ENCODE data around the gene LIX1L. TPM values are rescaled to one million over a fixed set of nuclear protein-coding genes. Genes with fewer than 3 reads are reported as not detected.
A peak's percentile ranks its signal among the peaks of the same experiment; 100 is the strongest.

LIX1L gene
- total RNA-seq, 2 donors from 2014 or later, result 36.9 to 39.5 TPM

DNA sequence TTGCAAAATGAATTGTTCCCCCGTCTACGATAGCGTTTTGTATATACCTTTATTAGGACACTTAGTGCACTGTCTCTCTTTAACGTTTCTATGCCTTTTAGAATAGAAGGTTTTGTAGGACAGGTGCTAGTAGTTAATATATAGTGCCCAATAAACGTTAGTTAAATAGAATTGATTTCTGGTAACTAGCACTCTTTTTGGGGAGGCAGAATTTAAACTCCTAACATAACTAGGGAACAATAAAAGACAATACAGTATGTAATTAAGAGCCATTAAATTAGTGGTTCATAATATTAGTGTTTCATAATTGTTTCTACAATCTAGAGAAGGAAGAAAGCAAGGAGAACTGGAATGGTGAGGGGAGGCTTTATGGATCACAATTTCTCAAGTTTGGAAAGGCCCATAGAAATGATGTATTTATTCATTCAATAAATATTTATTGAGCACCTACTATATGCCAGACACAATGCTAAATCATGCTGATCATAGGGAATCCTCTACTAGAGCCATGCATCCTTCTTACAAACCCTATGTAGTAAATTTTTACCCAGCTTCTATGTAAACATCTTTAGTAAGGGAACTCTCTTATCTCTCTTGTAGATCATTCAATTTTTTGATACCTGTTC, 7.4 kb upstream of the LIX1L start:
- H3K27ac Mint-ChIP-seq, result peak overlapping the region; percentile 94
- peaks cover 2 to 11% of the 10 kb centered on the region in 2 donors for H3K36me3 Mint-ChIP-seq (ENCODE audit: insufficient read depth in 2 of 2)
- no peaks in the 10 kb centered on the region for H3K9me3 Mint-ChIP-seq
- no peaks in the 10 kb centered on the region for H3K27me3 Mint-ChIP-seq (ENCODE audit: low read depth)
- peak overlapping the region; percentile 90 to 94 for H3K4me3 Mint-ChIP-seq
- ATAC-seq (replicated peaks in 1 of 2) (no peak), DNase-seq (no peak)
- H3K4me1 Mint-ChIP-seq (ENCODE audit: low read depth), result peaks cover 41% of the 10 kb centered on the region

DNA sequence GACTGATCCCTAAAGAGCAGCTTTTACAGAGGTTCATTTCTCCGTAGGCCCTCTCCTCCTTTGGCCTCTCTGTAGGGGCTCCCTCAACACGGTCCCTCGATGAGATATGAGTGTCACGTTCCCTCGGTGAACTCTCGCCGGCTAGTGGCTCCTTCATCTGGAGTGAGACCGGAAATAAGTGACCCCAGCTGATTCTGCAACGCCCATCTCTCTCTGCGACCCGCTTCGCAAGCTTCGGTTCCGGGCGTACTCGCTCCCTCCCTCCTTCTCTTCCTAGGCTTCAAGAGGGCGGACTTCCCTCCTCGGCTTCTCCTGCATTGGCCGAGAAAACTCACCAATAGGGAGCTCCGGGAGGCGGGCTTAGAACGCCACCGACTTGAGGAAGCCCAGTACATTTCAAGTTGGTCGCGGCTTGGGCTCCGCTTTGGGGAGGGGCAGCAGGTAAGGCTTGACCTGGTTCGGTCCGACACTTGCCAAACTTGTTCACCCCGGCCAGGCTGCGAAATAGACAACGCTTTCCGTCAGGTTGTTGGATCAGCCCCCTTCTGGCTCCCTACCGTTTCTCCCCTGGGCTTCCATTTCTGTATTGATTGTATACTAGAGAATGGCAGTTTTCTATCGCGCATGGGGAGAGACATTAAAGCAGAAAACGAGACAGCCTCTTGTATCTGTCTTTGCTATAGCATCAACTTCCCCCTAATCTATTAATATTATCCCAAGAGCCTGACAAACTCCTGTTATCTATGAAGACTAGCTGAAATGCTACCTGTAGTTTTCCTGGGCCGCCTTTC, 6.7 kb upstream of the LIX1L start, which contains the start of the genes ANKRD34A and POLR3GL:
TSS of gene ANKRD34A (minus strand) at position 248 of the 791 bp plus-strand sequence. CDS start 2,816 bp downstream, outside the sequence.
TSS of gene POLR3GL (plus strand) at position 363 of the 791 bp plus-strand sequence. CDS start 10,176 bp downstream, outside the sequence.
- DNase-seq (peak; percentile 90 to 95), ATAC-seq (replicated peaks in 1 of 2) (peak; percentile 89 to 91)
- peaks cover 47% of the 10 kb centered on the region for H3K4me1 Mint-ChIP-seq (ENCODE audit: low read depth)
- H3K36me3 Mint-ChIP-seq (ENCODE audit: insufficient read depth in 2 of 2), result peaks cover 2 to 11% of the 10 kb centered on the region in 2 donors
- no peaks in the 10 kb centered on the region for H3K9me3 Mint-ChIP-seq
- H3K4me3 Mint-ChIP-seq, result peak within 1 kb of the TSS; percentile 90 to 94
- H3K27ac Mint-ChIP-seq, result peak within 1 kb of the TSS; percentile 94
- H3K27me3 Mint-ChIP-seq (ENCODE audit: low read depth), result no peaks in the 10 kb centered on the region

DNA sequence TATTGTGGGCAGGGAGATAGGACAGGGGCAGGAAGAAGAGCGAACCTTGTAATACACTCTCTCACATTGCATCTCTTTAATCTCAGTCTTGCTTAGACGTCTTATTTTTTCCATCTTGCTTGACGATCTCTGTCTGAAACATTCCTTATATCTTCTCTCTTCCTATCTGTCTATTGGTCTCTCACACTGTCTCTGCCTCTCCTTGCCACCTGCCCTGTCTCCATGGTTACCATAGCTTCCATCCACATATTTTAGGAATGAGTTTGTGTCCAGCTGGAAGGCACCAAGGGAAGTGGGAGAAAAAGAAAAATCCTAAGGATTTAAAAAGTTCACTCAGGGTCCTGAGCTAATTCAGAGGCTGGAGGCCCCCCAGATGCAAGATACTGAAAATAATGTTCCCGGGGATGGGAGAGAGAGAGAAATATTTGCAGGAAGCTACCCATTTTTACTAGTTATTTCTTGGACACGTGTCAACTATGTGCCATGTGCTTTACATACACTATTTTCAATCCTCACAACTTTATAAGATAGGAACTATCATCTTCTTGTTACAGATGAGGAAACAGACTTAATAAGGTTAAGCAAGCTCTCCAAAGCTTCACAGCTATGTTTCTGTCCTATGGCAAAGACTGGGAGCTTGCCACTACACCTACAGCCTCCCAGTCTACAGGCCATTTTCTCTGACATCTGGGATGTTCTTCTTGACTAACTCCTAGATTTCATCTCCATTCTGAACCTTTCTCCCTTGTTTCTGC, 5.6 kb upstream of the LIX1L start:
- no peak for ATAC-seq (replicated peaks in 1 of 2)
- no peak for DNase-seq
- Mint-ChIP-seq H3K36me3 (ENCODE audit: insufficient read depth in 2 of 2) (peaks cover 2 to 11% of the 10 kb centered on the region in 2 donors), H3K9me3 (no peaks in the 10 kb centered on the region), H3K4me1 (ENCODE audit: low read depth) (peaks cover 58% of the 10 kb centered on the region), H3K4me3 (peak overlapping the region; percentile 90 to 94), H3K27me3 (ENCODE audit: low read depth) (no peaks in the 10 kb centered on the region), H3K27ac (peak overlapping the region; percentile 94)

DNA sequence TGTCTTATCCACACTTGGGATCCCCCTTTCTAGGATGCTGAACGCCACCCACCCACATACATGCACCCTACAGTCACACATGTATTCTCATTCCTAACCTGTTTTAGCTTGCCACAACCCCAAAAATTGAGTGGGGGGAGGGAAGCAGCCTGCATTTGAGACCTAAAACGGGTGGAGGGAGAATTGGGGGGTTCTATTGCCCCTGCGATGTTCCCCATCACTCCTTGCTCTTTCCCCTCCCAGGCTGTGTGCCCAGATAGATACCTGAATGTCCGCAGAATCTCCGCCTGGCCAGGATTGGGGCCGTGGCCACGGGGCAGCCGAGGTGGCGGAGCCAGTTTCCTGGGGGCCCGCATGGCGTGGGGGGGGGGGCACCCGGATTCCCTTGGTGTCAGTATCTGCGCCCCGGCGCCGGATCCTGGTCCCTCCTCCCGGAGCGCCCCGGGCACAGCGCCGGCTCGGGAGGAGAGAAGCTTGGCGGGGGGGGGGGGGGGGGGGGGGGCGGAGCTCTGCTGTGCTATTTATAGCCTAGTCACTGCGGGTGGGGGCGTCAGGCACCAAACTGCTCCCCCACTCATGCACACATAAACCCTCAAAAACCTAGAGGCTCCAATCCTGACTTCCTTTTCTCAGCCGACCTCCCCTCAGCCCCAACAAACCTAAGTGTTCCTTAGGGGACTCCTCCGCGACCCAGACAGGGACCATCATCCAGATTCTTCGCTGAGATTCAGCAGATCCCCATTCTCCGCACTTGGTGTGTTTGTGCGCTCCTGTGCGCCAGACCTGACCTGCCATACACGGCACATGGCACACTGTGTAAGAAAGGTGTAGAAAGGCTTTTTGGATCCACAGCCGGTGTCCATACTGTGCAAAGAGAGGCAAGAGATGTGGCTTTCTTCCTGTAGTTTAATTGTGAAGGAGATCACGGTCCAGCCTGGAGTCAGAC, 4.6 kb upstream of the LIX1L start:
- peaks cover 0 to 5% of the 10 kb centered on the region in 2 donors for H3K36me3 Mint-ChIP-seq (ENCODE audit: insufficient read depth in 2 of 2)
- no peaks in the 10 kb centered on the region for H3K27me3 Mint-ChIP-seq (ENCODE audit: low read depth)
- H3K4me1 Mint-ChIP-seq (ENCODE audit: low read depth), result peaks cover 58% of the 10 kb centered on the region
- peak overlapping the region; percentile 94 for H3K27ac Mint-ChIP-seq
- H3K9me3 Mint-ChIP-seq, result no peaks in the 10 kb centered on the region
- peak overlapping the region; percentile 90 to 94 for H3K4me3 Mint-ChIP-seq
- DNase-seq, result peak; percentile 31 to 32
- ATAC-seq (replicated peaks in 1 of 2), result no peak

DNA sequence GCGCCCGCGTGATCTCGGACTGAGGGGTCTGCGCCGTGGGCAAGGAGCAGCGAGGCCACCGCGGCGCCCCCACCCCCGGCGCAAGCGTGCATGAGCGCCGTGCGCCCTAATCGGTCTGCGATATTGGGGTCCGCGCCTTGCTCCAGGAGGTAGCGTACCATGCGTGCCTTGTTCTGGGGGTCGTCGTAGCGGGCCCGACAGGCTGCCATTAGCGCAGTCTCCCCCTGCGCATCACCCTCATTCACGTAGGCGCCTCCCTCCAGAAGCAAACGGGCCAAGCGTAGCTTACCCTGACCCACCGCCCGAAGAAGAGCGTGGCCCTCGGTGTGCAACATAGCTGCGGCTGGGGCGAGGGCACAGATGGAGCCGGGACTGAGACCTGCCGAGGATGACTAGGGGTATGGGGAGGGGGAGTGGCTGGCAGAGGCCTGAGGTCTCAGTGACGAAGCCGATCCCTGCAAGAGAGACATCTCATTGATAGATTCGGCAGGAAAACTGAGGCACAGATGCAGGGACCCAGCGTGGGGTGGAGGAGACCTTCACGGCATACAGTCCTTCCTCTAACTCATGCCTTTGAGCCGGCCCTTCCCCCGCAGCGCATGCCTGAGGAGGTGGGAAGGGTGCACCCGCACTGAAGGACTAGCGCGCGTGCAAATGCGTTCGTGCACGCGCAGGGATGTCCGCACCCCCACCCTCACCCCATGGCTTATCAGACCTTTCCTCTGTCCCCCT, 3.8 kb upstream of the LIX1L start:
- H3K4me3 Mint-ChIP-seq, result peak overlapping the region; percentile 73 to 90
- H3K27ac Mint-ChIP-seq, result no peak overlapping the region
- peaks cover 61% of the 10 kb centered on the region for H3K4me1 Mint-ChIP-seq (ENCODE audit: low read depth)
- ATAC-seq (replicated peaks in 1 of 2), result peak in 1 of 2 donors; percentile 2
- H3K36me3 Mint-ChIP-seq (ENCODE audit: insufficient read depth in 2 of 2), result peaks cover 3 to 4% of the 10 kb centered on the region in 2 donors
- no peaks in the 10 kb centered on the region for H3K27me3 Mint-ChIP-seq (ENCODE audit: low read depth)
- peak; percentile 58 to 66 for DNase-seq
- H3K9me3 Mint-ChIP-seq, result no peaks in the 10 kb centered on the region

DNA sequence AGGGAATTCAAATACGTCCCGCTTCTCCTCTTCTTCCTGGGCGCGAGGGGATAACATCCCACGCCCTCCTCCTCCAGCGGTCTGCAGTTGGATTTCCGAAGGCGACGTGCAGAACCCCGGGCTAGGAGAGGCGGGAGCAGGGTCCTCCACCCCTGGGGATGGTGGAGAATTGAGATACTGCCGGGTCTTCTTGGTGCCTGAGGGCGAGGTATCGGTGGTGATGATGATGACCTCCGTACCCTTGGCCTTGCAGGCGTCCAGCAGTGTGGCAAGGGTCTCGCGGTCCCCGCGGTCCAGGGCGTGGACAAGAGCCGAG, 3.2 kb upstream of the LIX1L start:
- DNase-seq, result peak; percentile 11 to 17
- peaks cover 3 to 4% of the 10 kb centered on the region in 2 donors for H3K36me3 Mint-ChIP-seq (ENCODE audit: insufficient read depth in 2 of 2)
- H3K27me3 Mint-ChIP-seq (ENCODE audit: low read depth), result no peaks in the 10 kb centered on the region
- no peaks in the 10 kb centered on the region for H3K9me3 Mint-ChIP-seq
- peaks cover 66% of the 10 kb centered on the region for H3K4me1 Mint-ChIP-seq (ENCODE audit: low read depth)
- peak overlapping the region; percentile 73 to 90 for H3K4me3 Mint-ChIP-seq
- no peak for ATAC-seq (replicated peaks in 1 of 2)
- H3K27ac Mint-ChIP-seq, result peak overlapping the region; percentile 50

DNA sequence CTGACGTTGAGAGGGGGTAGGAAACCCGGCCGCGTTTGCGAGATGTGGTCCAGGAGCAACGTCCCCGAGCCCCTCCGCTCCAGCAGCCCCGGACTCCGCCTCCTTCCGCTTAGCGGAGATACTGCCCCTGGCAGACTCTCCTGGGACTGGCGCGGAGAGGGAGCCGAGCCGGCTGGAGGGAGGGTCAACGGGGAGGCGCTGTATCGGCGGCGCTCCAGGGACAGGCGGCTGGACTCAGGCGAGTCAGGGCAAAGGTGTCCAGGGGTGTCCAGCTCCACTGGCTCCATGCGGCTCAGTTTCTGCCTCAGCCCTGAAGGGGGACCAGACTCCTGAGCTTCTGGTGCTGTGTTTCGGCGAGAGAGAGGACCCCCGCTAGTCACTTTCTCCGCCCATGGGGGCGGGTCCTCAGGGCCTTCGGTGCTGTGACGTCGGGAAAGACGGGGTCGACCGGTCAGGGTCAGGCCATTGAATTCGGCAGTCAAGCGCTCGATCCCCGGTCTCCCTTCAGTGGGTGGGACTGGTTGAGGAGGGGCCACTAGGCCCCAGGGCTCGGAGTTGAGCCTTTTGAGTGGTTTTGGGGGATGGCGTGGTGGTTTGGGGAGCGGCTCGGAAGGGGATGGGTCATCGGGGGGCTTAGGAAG, 2.8 kb upstream of the LIX1L start:
- Mint-ChIP-seq H3K27me3 (ENCODE audit: low read depth) (no peaks in the 10 kb centered on the region), H3K4me1 (ENCODE audit: low read depth) (peaks cover 71% of the 10 kb centered on the region), H3K4me3 (peak overlapping the region; percentile 73 to 90), H3K27ac (peak overlapping the region; percentile 50), H3K9me3 (no peaks in the 10 kb centered on the region), H3K36me3 (ENCODE audit: insufficient read depth in 2 of 2) (peaks cover 3 to 4% of the 10 kb centered on the region in 2 donors)
- ATAC-seq (replicated peaks in 1 of 2), result peak in 1 of 2 donors; percentile 16
- peak; percentile 68 to 71 for DNase-seq

DNA sequence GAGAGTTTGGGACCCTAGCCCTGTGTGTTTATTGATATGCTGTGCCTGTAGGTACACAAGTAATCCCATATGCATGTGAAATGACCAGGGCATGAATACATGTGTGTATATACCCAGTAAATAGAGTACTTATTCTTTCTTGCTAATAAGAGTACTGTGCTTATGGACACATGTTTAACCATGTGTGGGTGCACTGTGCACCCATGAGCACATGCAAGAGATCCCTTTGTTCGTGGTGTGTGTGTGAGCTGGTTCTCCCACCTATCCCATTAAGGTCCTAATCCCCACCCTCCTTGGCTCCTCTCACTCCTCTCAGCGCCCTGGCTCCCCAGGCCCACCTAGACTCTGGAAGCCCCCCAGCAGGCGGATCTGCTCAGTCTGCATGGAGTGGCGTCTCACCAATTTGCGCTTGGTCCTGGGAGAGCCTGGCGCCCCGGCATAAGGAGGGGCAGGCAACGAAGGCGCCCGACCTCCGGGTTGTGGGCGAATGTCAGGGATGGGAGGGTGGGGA, 2.2 kb upstream of the LIX1L start:
- H3K36me3 Mint-ChIP-seq (ENCODE audit: insufficient read depth in 2 of 2), result peaks cover 3 to 4% of the 10 kb centered on the region in 2 donors
- H3K27me3 Mint-ChIP-seq (ENCODE audit: low read depth), result no peaks in the 10 kb centered on the region
- DNase-seq, result no peak
- peak overlapping the region; percentile 73 to 90 for H3K4me3 Mint-ChIP-seq
- no peaks in the 10 kb centered on the region for H3K9me3 Mint-ChIP-seq
- peaks cover 76% of the 10 kb centered on the region for H3K4me1 Mint-ChIP-seq (ENCODE audit: low read depth)
- ATAC-seq (replicated peaks in 1 of 2), result no peak
- H3K27ac Mint-ChIP-seq, result no peak overlapping the region

DNA sequence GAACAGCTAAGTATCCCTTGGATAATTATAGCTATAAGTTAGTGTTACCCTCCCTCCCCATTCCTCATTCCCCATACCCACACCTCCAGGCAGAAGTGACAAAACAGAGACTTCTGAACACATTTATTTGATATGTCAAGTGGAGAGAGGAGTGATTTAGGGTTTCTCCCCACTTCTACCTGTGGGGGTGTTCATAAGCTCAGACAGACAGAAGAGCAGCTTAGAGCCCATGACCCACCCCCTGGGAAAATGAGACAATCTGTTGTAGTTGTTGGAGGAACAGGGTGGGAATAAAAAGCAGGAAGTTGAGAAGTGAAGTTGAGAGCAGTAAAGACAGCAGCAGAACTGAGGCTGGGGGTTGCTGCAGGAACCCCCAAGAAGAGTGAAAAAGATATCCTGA, 1.5 kb upstream of the LIX1L start:
- H3K27ac Mint-ChIP-seq, result no peak overlapping the region

DNA sequence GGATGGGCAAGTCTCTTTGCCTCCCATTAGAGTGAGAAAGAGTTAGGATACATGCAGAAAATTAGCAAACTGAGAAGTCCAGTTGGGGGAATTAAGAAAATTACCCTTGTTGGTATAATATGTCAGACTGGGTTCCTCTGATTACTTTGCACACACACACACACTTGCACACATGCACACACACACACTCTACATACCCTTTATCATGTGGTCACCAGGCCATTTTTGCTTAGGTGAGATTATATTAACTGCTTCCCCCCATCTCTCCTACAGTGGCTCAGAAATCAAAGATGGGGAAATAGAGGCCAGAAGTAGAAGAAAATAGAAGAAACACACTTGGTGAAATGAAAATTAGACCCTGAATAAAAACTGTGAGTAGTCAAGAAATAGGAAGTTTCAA, 917 bp upstream of the LIX1L start:
- no peak for ATAC-seq (replicated peaks in 1 of 2)
- H3K27ac Mint-ChIP-seq, result no peak overlapping the region
- no peaks in the 10 kb centered on the region for H3K9me3 Mint-ChIP-seq
- H3K4me3 Mint-ChIP-seq, result peak overlapping the region in 1 of 2 donors; percentile 82
- H3K36me3 Mint-ChIP-seq (ENCODE audit: insufficient read depth in 2 of 2), result peaks cover 3 to 4% of the 10 kb centered on the region in 2 donors
- DNase-seq, result no peak
- no peaks in the 10 kb centered on the region for H3K27me3 Mint-ChIP-seq (ENCODE audit: low read depth)
- H3K4me1 Mint-ChIP-seq (ENCODE audit: low read depth), result peaks cover 84% of the 10 kb centered on the region

More for the DNA sequence above, 1.5 kb upstream of the LIX1L start:
- H3K4me1 Mint-ChIP-seq (ENCODE audit: low read depth), result peaks cover 83% of the 10 kb centered on the region
- peaks cover 3 to 4% of the 10 kb centered on the region in 2 donors for H3K36me3 Mint-ChIP-seq (ENCODE audit: insufficient read depth in 2 of 2)
- DNase-seq (no peak), ATAC-seq (replicated peaks in 1 of 2) (no peak)
- peak overlapping the region; percentile 1 to 90 for H3K4me3 Mint-ChIP-seq
- H3K27me3 Mint-ChIP-seq (ENCODE audit: low read depth), result no peaks in the 10 kb centered on the region
- H3K9me3 Mint-ChIP-seq, result no peaks in the 10 kb centered on the region

DNA sequence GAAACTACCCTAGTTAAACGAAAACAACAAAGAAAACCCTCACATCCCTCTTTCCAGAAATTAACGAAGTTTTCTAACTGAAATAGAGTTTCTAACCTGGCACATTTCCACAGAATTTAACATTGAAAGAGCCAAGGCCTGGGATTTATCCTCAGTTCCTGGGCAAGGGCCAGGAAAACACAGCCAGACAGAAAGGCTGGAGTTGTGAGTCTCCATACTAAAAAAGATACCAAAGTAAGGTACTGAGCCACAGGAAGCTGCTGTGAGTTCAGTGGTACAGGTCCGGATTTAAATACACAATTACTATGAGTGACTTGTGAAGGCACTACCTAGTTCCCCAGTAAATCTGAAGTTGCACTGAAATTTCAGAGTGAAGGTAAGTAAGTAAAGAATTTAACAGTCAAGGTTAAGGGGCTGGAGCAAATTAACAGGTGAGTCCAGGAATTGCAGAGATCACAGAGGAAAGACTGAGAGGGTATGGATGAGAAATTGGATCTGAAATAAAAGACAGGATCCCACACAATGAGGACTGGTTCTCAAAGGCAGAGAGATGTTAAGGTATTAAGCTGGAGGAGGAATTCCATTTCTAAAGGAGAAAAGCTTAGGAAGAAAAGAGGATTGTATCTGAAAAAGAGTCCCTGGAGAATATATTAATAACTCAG, 905 bp downstream of the LIX1L start:
- peak overlapping the region; percentile 84 to 96 for H3K4me3 Mint-ChIP-seq
- ATAC-seq (replicated peaks in 1 of 2) (no peak), DNase-seq (peak in 1 of 2 donors; percentile 9)
- H3K27ac Mint-ChIP-seq, result peak overlapping the region; percentile 94
- peaks cover 3 to 10% of the 10 kb centered on the region in 2 donors for H3K36me3 Mint-ChIP-seq (ENCODE audit: insufficient read depth in 2 of 2)
- H3K27me3 Mint-ChIP-seq (ENCODE audit: low read depth), result no peaks in the 10 kb centered on the region
- no peaks in the 10 kb centered on the region for H3K9me3 Mint-ChIP-seq
- H3K4me1 Mint-ChIP-seq (ENCODE audit: low read depth), result peaks cover 74% of the 10 kb centered on the region

All from activated T-cell treated with anti-CD3 and anti-CD28 coated beads, Interleukin-2, amount 50 U/mL, for 72 hours (primary cell).